Natural killer cell (primary cell): Measurements from ENCODE around the gene SYPL2. TPM values are rescaled to one million over a fixed set of nuclear protein-coding genes. Genes with fewer than 3 reads are reported as not detected.
A peak's percentile ranks its signal among the peaks of the same experiment; 100 is the strongest.

Source experiments
- ATAC-seq, 3 donors: fragments of 150-1000 bp in 2 of 3; fragments of 200-7000 bp in 1 of 3; cut with Tn5 transposase; 1 replicate in 1 of 3; 2 replicates in 2 of 3; pipeline ENCODE4 v1.10.0; 2021; ENCODE audit warnings: mild to moderate bottlenecking in 2 of 3, moderate library complexity in 2 of 3
- DNase-seq, 2 donors: peaks; one replicate each; pipeline versions ENCODE4 v3.0.0 to v3.0.0-alpha.2; 2013 to 2021; ENCODE audit warnings: mixed read lengths in 1 of 2
- H3K27ac ChIP-seq: one replicate; pipeline ENCODE4 v1.5.1; 2013; ENCODE audit warnings: mild to moderate bottlenecking, low read length
- H3K27me3 ChIP-seq: one replicate; pipeline ENCODE4 v1.6.1; 2013; ENCODE audit warnings: low read length; ENCODE audit not compliant: control insufficient read depth, insufficient read depth
- H3K36me3 ChIP-seq: one replicate; pipeline ENCODE4 v1.6.1; 2013; ENCODE audit warnings: low read length; ENCODE audit not compliant: control insufficient read depth, insufficient read depth
- H3K4me1 ChIP-seq: one replicate; pipeline ENCODE4 v1.6.1; 2013; ENCODE audit warnings: low read length; ENCODE audit not compliant: control insufficient read depth, insufficient read depth
- H3K4me3 ChIP-seq: one replicate; pipeline ENCODE4 v1.5.1; 2013; ENCODE audit warnings: low read length
- H3K9me3 ChIP-seq: one replicate; pipeline ENCODE4 v1.6.1; 2013; ENCODE audit warnings: low read length; ENCODE audit not compliant: control insufficient read depth, insufficient read depth
- H3K27ac Mint-ChIP-seq, 2 donors: one replicate each; pipeline ENCODE4 v1.8.0; 2022; ENCODE audit warnings: mild to moderate bottlenecking in 2 of 2, mixed read lengths in 2 of 2, moderate library complexity in 1 of 2
- H3K27me3 Mint-ChIP-seq, 2 donors: one replicate each; pipeline ENCODE4 v1.8.0; 2022; ENCODE audit warnings: low read depth in 2 of 2, mixed read lengths in 2 of 2
- H3K36me3 Mint-ChIP-seq: one replicate; pipeline ENCODE4 v1.8.0; 2022; ENCODE audit warnings: mixed read lengths
- H3K4me1 Mint-ChIP-seq, 2 donors: one replicate each; pipeline ENCODE4 v1.8.0; 2022; ENCODE audit warnings: mixed read lengths in 2 of 2
- H3K4me3 Mint-ChIP-seq: one replicate; pipeline ENCODE4 v1.8.0; 2022; ENCODE audit warnings: mild to moderate bottlenecking, moderate library complexity, mixed read lengths
- H3K9me3 Mint-ChIP-seq, 2 donors: one replicate each; pipeline ENCODE4 v1.8.0; 2022; ENCODE audit warnings: mixed read lengths in 2 of 2
- CTCF ChIP-seq: fragments of 200-600 bp; IDR thresholded peaks from one replicate; pipeline ENCODE4 v1.8.0; 2022; ENCODE audit warnings: antibody characterized with exemption
- WGBS: methylation state at CpG from one replicate; pipeline ENCODE4 v1.1.7; 2013; ENCODE audit warnings: missing lambda C conversion rate; ENCODE audit not compliant: insufficient coverage; 5-methylcytosine and 5-hydroxymethylcytosine counted together
- intact Hi-C: fragments of 100-400 bp; cut with micrococcal nuclease; formaldehyde crosslinking; loops from one replicate; pipeline ENCODE4 v1.14.2; 2022
- total RNA-seq, 4 donors: library from RNA; stranded (reverse); fragments of 120-200 nt in 1 of 4; gene quantifications; one replicate each; pipeline versions ENCODE4 v1.2.3 to v1.2.4, GENCODE V29; 2013 to 2022

Gene SYPL2
- total RNA-seq, 3 donors from 2014 or later (not counting 1 experiment from before 2014, with no cell fraction given), result not detected

- no peaks in the 10 kb centered on the region for H3K9me3 ChIP-seq
- ATAC-seq (peak in 2 of 3 donors; percentile 31 to 64), DNase-seq (peak in 1 of 2 donors; percentile 81)
- Mint-ChIP-seq H3K36me3 (peaks cover 8% of the 10 kb centered on the region), H3K27me3 (no peaks in the 10 kb centered on the region), H3K4me3 (peak overlapping the region; percentile 28), H3K4me1 (peaks cover 56 to 74% of the 10 kb centered on the region in 2 donors), H3K27ac (peak overlapping the region; percentile 81 to 82), H3K9me3 (no peaks in the 10 kb centered on the region)
- H3K27me3 ChIP-seq, result no peaks in the 10 kb centered on the region
- H3K4me1 ChIP-seq, result peaks cover 89% of the 10 kb centered on the region
- TF ChIP-seq CTCF, result peak; percentile 37
- H3K4me3 ChIP-seq, result no peak overlapping the region
- intact Hi-C loops, result no loop called here
- WGBS, result 73% methylated on average over 4 of the region's 4 CpGs
- H3K36me3 ChIP-seq, result peaks cover 40% of the 10 kb centered on the region
- H3K27ac ChIP-seq, result peak overlapping the region; percentile 11
These were observed 33.6 kb downstream of the SYPL2 start for GRCh38 chr1:109499661-109500536.

- H3K36me3 Mint-ChIP-seq, result peaks cover 7% of the 10 kb centered on the region
- H3K4me1 Mint-ChIP-seq, result peaks cover 58 to 70% of the 10 kb centered on the region in 2 donors
- Histone ChIP-seq H3K4me3 (no peak overlapping the region), H3K36me3 (peaks cover 35% of the 10 kb centered on the region), H3K27ac (peak overlapping the region; percentile 50), H3K27me3 (no peaks in the 10 kb centered on the region), H3K4me1 (peaks cover 83% of the 10 kb centered on the region), H3K9me3 (no peaks in the 10 kb centered on the region)
- DNase-seq (no peak), ATAC-seq (no peak)
- WGBS, result 81% methylated on average over 5 of the region's 5 CpGs
- no peaks in the 10 kb centered on the region for H3K9me3 Mint-ChIP-seq
- no peak overlapping the region for H3K4me3 Mint-ChIP-seq
- intact Hi-C loops, result no loop called here
- no peaks in the 10 kb centered on the region for H3K27me3 Mint-ChIP-seq
- TF ChIP-seq CTCF, result no peak
- H3K27ac Mint-ChIP-seq, result peak overlapping the region; percentile 81 to 82
These were observed 34.6 kb downstream of the SYPL2 start for GRCh38 chr1:109500941-109501381.

GRCh38 chr1:109501644-109502363, 35.5 kb downstream of the SYPL2 start:
- no peaks in the 10 kb centered on the region for H3K9me3 ChIP-seq
- Mint-ChIP-seq H3K27ac (peak overlapping the region; percentile 81 to 82), H3K36me3 (no peaks in the 10 kb centered on the region), H3K9me3 (no peaks in the 10 kb centered on the region), H3K27me3 (no peaks in the 10 kb centered on the region), H3K4me3 (peak overlapping the region; percentile 90), H3K4me1 (peaks cover 56 to 62% of the 10 kb centered on the region in 2 donors)
- no peak for TF ChIP-seq CTCF
- H3K36me3 ChIP-seq, result peaks cover 27% of the 10 kb centered on the region
- H3K27ac ChIP-seq, result peak overlapping the region; percentile 50
- ATAC-seq, result peak in 2 of 3 donors; percentile 1 to 38
- WGBS, result 51% methylated on average over 5 of the region's 5 CpGs
- no peaks in the 10 kb centered on the region for H3K27me3 ChIP-seq
- intact Hi-C loops, result no loop called here
- no peak for DNase-seq
- no peak overlapping the region for H3K4me3 ChIP-seq
- peaks cover 81% of the 10 kb centered on the region for H3K4me1 ChIP-seq
